H9 (cell line): ENCODE results near the gene CAMTA1. TPM values are rescaled to one million over a fixed set of nuclear protein-coding genes. Genes with fewer than 3 reads are reported as not detected.

Experiments used
- DNase-seq: peaks from one replicate; pipeline ENCODE4 v3.0.0-alpha.2; 2017
- H2AFZ ChIP-seq: one replicate; pipeline ENCODE4 v1.6.1; 2013; ENCODE audit warnings: mild to moderate bottlenecking, low read length, control low read depth, moderate library complexity
- H2AK5ac ChIP-seq: 2 replicates; pipeline ENCODE4 v1.6.1; 2013; ENCODE audit warnings: low read length, control low read depth, mixed read lengths; ENCODE audit not compliant: insufficient read length
- H2BK120ac ChIP-seq: one replicate; pipeline ENCODE4 v1.6.1; 2013; ENCODE audit warnings: low read depth, mild to moderate bottlenecking, low read length, control low read depth, inconsistent platforms; ENCODE audit not compliant: poor library complexity, severe bottlenecking
- H2BK12ac ChIP-seq: 2 replicates; pipeline ENCODE4 v1.6.1; 2013; ENCODE audit warnings: low read length, control low read depth, mixed read lengths, low read depth; ENCODE audit not compliant: insufficient read length
- H2BK15ac ChIP-seq: 2 replicates; pipeline ENCODE4 v1.6.1; 2013; ENCODE audit warnings: low read depth, low read length, control low read depth
- H2BK20ac ChIP-seq: one replicate; pipeline ENCODE4 v1.6.1; 2013; ENCODE audit warnings: low read depth, mild to moderate bottlenecking, low read length, control low read depth, inconsistent platforms; ENCODE audit not compliant: poor library complexity, severe bottlenecking
- H2BK5ac ChIP-seq: 2 replicates; pipeline ENCODE4 v1.6.1; 2013; ENCODE audit warnings: low read length, control low read depth, mixed read lengths; ENCODE audit not compliant: insufficient read length
- H3K14ac ChIP-seq: 2 replicates; pipeline ENCODE4 v1.6.1; 2013; ENCODE audit warnings: low read length, control low read depth; ENCODE audit not compliant: insufficient read depth
- H3K18ac ChIP-seq: 2 replicates; pipeline ENCODE4 v1.6.1; 2013; ENCODE audit warnings: low read depth, mild to moderate bottlenecking, mixed read lengths, low read length, control low read depth; ENCODE audit not compliant: insufficient read length
- H3K23ac ChIP-seq: 2 replicates; pipeline ENCODE4 v1.6.1; 2013; ENCODE audit warnings: low read length, control low read depth, mixed read lengths, low read depth; ENCODE audit not compliant: insufficient read length
- H3K23me2 ChIP-seq: 2 replicates; pipeline ENCODE4 v1.6.1; 2013; ENCODE audit warnings: low read depth, mild to moderate bottlenecking, mixed read lengths, low read length, control low read depth; ENCODE audit not compliant: insufficient read length, poor library complexity, severe bottlenecking
- H3K27ac ChIP-seq: 2 replicates; pipeline ENCODE4 v1.5.1; 2013; ENCODE audit warnings: low read length, control low read depth, mixed read lengths, low read depth; ENCODE audit not compliant: insufficient read length
- H3K27me3 ChIP-seq: 2 replicates; pipeline ENCODE4 v1.6.1; 2013; ENCODE audit warnings: low read length, control low read depth, inconsistent platforms; ENCODE audit not compliant: insufficient read depth
- H3K4ac ChIP-seq: 2 replicates; pipeline ENCODE4 v1.6.1; 2013; ENCODE audit warnings: low read depth, mild to moderate bottlenecking, control low read depth, inconsistent platforms, low read length, moderate library complexity
- H3K4me1 ChIP-seq: 2 replicates; pipeline ENCODE4 v1.6.1; 2013; ENCODE audit warnings: low read length, control low read depth, inconsistent platforms; ENCODE audit not compliant: insufficient read depth
- H3K4me2 ChIP-seq: 2 replicates; pipeline ENCODE4 v1.6.1; 2013; ENCODE audit warnings: low read length, control low read depth, mixed read lengths; ENCODE audit not compliant: insufficient read length, insufficient read depth
- H3K56ac ChIP-seq: 2 replicates; pipeline ENCODE4 v1.6.1; 2013; ENCODE audit warnings: low read depth, mild to moderate bottlenecking, mixed read lengths, low read length, control low read depth; ENCODE audit not compliant: insufficient read length
- H3K79me1 ChIP-seq: 2 replicates; pipeline ENCODE4 v1.6.1; 2013; ENCODE audit warnings: low read depth, mild to moderate bottlenecking, moderate library complexity, low read length, control low read depth, inconsistent platforms; ENCODE audit not compliant: insufficient read depth, poor library complexity, severe bottlenecking
- H3K79me2 ChIP-seq: 2 replicates; pipeline ENCODE4 v1.6.1; 2013; ENCODE audit warnings: low read length, control low read depth, inconsistent platforms; ENCODE audit not compliant: insufficient read depth
- H3K9ac ChIP-seq: 2 replicates; pipeline ENCODE4 v1.6.1; 2013; ENCODE audit warnings: low read length, control low read depth, mixed read lengths; ENCODE audit not compliant: insufficient read length; ENCODE audit errors: extremely low read depth
- H3K9me3 ChIP-seq: one replicate; pipeline ENCODE4 v1.6.1; 2013; ENCODE audit warnings: low read depth, low read length, inconsistent platforms; ENCODE audit not compliant: control insufficient read depth
- H3T11ph ChIP-seq: one replicate; pipeline ENCODE4 v1.6.1; 2013; ENCODE audit warnings: mild to moderate bottlenecking, low read length, control low read depth, inconsistent platforms
- H4K20me1 ChIP-seq: one replicate; pipeline ENCODE4 v1.6.1; 2013; ENCODE audit not compliant: control insufficient read depth, insufficient read length, insufficient read depth
- H4K5ac ChIP-seq: 2 replicates; pipeline ENCODE4 v1.6.1; 2013; ENCODE audit warnings: low read depth, mild to moderate bottlenecking, mixed read lengths, low read length, control low read depth; ENCODE audit not compliant: insufficient read length
- H4K8ac ChIP-seq: replicated peaks from 2 replicates; pipeline ENCODE4 v1.6.1; 2013; ENCODE audit warnings: low read length, control low read depth, mixed read lengths, low read depth; ENCODE audit not compliant: insufficient read length
- H4K91ac ChIP-seq: 2 replicates; pipeline ENCODE4 v1.6.1; 2013; ENCODE audit warnings: low read depth, mild to moderate bottlenecking, moderate library complexity, mixed read lengths, low read length, control low read depth; ENCODE audit not compliant: insufficient read length
- H3K27ac Mint-ChIP-seq, 3 experiments: 2 replicates in 2 of 3; 3 replicates in 1 of 3; pipeline ENCODE4 v1.8.0; 2020 to 2021; ENCODE audit warnings: mixed read lengths in 3 of 3, mild to moderate bottlenecking in 1 of 3, moderate library complexity in 1 of 3
- H3K27me3 Mint-ChIP-seq: 2 replicates; pipeline ENCODE4 v1.8.0; 2021; ENCODE audit warnings: low read depth, mild to moderate bottlenecking, moderate library complexity, mixed read lengths
- H3K36me3 Mint-ChIP-seq, 3 experiments: 2 replicates in 2 of 3; 3 replicates in 1 of 3; pipeline ENCODE4 v1.8.0; 2020 to 2021; ENCODE audit warnings: low read depth in 3 of 3, mixed read lengths in 3 of 3; ENCODE audit not compliant: insufficient read depth in 1 of 3
- H3K4me1 Mint-ChIP-seq, 2 experiments: 2 replicates each; pipeline ENCODE4 v1.8.0; 2020; ENCODE audit warnings: mixed read lengths in 2 of 2
- H3K4me3 Mint-ChIP-seq, 2 experiments: 2 replicates in 1 of 2; 3 replicates in 1 of 2; pipeline ENCODE4 v1.8.0; 2020 to 2021; ENCODE audit warnings: mild to moderate bottlenecking in 2 of 2, mixed read lengths in 2 of 2, moderate library complexity in 1 of 2
- H3K9me3 Mint-ChIP-seq, 2 experiments: 2 replicates in 1 of 2; 3 replicates in 1 of 2; pipeline ENCODE4 v1.8.0; 2020; ENCODE audit warnings: mild to moderate bottlenecking in 2 of 2, mixed read lengths in 2 of 2, moderate library complexity in 1 of 2
- WGBS: extraction: QIAGEN DNeasy Blood & Tissue Kit; methylation state at CpG from one replicate; pipeline ENCODE4 v1.1.7; 2013; ENCODE audit warnings: missing lambda C conversion rate, low lambda C conversion rate, mixed read lengths; ENCODE audit not compliant: insufficient read length; ENCODE audit errors: extremely low coverage; 5-methylcytosine and 5-hydroxymethylcytosine counted together
- total RNA-seq: library from RNA; stranded (reverse); gene quantifications from 2 replicates; pipeline ENCODE4 v1.2.1, GENCODE V29; 2021
- TF ChIP-seq, protein P1 (sequence below): fragments of 200-600 bp; sonication (generic); conservative IDR thresholded peaks from 3 replicates; pipeline ENCODE4 v1.8.0; 2021; ENCODE audit warnings: antibody characterized with exemption, mild to moderate bottlenecking

The CAMTA1 gene
- total RNA-seq, 1 experiment from 2014 or later: 115 TPM

DNA sequence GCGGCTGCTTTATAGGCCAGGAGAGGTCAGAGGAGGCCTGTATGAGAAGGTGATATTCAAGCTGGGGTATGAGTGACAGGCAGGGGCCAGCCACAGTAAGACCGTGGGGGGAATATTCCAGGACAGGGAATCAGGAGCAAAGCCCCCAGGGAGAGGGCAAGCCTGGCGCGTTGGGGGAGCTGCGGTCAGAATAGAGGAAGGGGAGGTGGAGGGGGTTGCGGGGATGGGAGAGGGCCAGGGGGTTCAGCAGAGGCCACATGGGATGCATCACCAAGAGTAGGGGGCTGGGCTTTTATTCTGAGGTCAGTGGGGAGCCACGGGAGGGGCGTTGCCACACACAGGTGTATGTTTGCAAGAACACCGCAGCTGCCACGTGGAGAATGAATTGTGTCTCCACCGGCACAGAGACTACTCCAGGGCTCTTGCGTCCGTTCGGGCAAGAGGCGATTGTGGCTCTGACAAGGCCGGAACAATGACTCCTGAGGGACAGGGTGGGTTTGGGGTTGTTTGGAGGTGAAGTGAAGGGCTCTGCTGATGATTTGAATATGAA, 901.1 kb downstream of the CAMTA1 start:
- no peaks in the 10 kb centered on the region for H4K20me1 ChIP-seq
- no peak overlapping the region for H3K14ac ChIP-seq
- no peaks in the 10 kb centered on the region for H3K4me1 ChIP-seq
- no peak overlapping the region for H2BK15ac ChIP-seq
- peaks cover 0 to 2% (median 0%) of the 10 kb centered on the region in 3 experiments; a peak in 1 of 7 replicates for H3K36me3 Mint-ChIP-seq
- no peak overlapping the region for H3K4me2 ChIP-seq
- no peak overlapping the region for H3T11ph ChIP-seq
- no CpG with 5 or more reads among the region's 16 CpGs for WGBS
- H3K4me3 Mint-ChIP-seq: no peak overlapping the region
- peaks cover 37% of the 10 kb centered on the region for H3K27me3 Mint-ChIP-seq
- no peak overlapping the region for H2BK5ac ChIP-seq
- H3K79me1 ChIP-seq: no peaks in the 10 kb centered on the region
- H3K56ac ChIP-seq: no peak overlapping the region
- no peak overlapping the region for H2AFZ ChIP-seq
- peaks cover 3% of the 10 kb centered on the region in 2 experiments; a peak in 3 of 5 replicates for H3K9me3 Mint-ChIP-seq
- H2BK20ac ChIP-seq: no peak overlapping the region
- DNase-seq: no peak
- H3K9me3 ChIP-seq: no peaks in the 10 kb centered on the region
- H3K18ac ChIP-seq: no peak overlapping the region
- no peak overlapping the region for H2BK120ac ChIP-seq
- H3K23me2 ChIP-seq: no peaks in the 10 kb centered on the region
- peaks cover 12 to 16% of the 10 kb centered on the region in 2 experiments for H3K4me1 Mint-ChIP-seq
- no peak overlapping the region for H4K8ac ChIP-seq
- no peak overlapping the region for H2AK5ac ChIP-seq
- no peaks in the 10 kb centered on the region for H3K27me3 ChIP-seq
- no peak overlapping the region for H3K23ac ChIP-seq
- H3K4ac ChIP-seq: no peak overlapping the region
- no peaks in the 10 kb centered on the region for H3K79me2 ChIP-seq
- no peak overlapping the region for H4K5ac ChIP-seq
- no peak overlapping the region for H3K27ac ChIP-seq
- H4K91ac ChIP-seq: no peak overlapping the region
- TF ChIP-seq, protein P1, sequence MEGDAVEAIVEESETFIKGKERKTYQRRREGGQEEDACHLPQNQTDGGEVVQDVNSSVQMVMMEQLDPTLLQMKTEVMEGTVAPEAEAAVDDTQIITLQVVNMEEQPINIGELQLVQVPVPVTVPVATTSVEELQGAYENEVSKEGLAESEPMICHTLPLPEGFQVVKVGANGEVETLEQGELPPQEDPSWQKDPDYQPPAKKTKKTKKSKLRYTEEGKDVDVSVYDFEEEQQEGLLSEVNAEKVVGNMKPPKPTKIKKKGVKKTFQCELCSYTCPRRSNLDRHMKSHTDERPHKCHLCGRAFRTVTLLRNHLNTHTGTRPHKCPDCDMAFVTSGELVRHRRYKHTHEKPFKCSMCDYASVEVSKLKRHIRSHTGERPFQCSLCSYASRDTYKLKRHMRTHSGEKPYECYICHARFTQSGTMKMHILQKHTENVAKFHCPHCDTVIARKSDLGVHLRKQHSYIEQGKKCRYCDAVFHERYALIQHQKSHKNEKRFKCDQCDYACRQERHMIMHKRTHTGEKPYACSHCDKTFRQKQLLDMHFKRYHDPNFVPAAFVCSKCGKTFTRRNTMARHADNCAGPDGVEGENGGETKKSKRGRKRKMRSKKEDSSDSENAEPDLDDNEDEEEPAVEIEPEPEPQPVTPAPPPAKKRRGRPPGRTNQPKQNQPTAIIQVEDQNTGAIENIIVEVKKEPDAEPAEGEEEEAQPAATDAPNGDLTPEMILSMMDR: no peak
- H3K27ac Mint-ChIP-seq: no peak overlapping the region
- H2BK12ac ChIP-seq: no peak overlapping the region
- H3K9ac ChIP-seq: no peak overlapping the region
